HepG2 (cell line): ENCODE measurements around the gene TRIM59. TPM values are rescaled to one million over a fixed set of nuclear protein-coding genes. Genes with fewer than 3 reads are reported as not detected.
A peak's percentile ranks its signal among the peaks of the same experiment; 100 is the strongest.

Experiments
- ATAC-seq: fragments of 200-7000 bp; cut with Tn5 transposase; 3 replicates; pipeline ENCODE4 v1.9.1; 2020; ENCODE audit warnings: mild to moderate bottlenecking, moderate library complexity
- BruUV-seq: library from RNA; stranded (reverse); fragments of 400-500 nt; replicated peaks from 2 replicates; lab custom pipeline; 2021; lab: Mats Ljungman, UMichigan
- CTCF ChIA-PET: fragments of 300-600 bp; formaldehyde crosslinking; extraction: SDS; loops from one replicate; lab custom pipeline; 2021; ENCODE audit warnings: low total read pairs, inconsistent platforms, low intra/inter-chr PET ratio; lab: Yijun Ruan, JAX
- POLR2A ChIA-PET: fragments of 350-600 bp; sonication (Branson Sonifier 250); formaldehyde crosslinking; loops from one replicate; lab custom pipeline; 2020; ENCODE audit warnings: antibody characterized with exemption, inconsistent platforms; lab: Yijun Ruan, JAX
- DNase-seq: peaks from one replicate; pipeline ENCODE4 v3.0.0-alpha.2; 2015; ENCODE audit warnings: low spot score
- FAIRE-seq: peaks from 3 replicates; lab custom pipeline; 2011; peaks lifted over from hg19 to GRCh38; lab: Jason Lieb, UNC
- H2AFZ ChIP-seq: one replicate; pipeline ENCODE4 v1.6.1; 2011; ENCODE audit warnings: low read length, inconsistent platforms
- H3K27ac ChIP-seq: fragments of 300-600 bp; 3 replicates; pipeline ENCODE4 v1.8.0; 2011; ENCODE audit warnings: mixed run types, mild to moderate bottlenecking, mixed read lengths, low read length, inconsistent platforms; ENCODE audit not compliant: insufficient read depth; ENCODE audit errors: extremely low read length
- H3K27me3 ChIP-seq, 2 experiments: fragments of 200-600 bp in 1 of 2; 2 replicates in 1 of 2; 3 replicates in 1 of 2; pipeline versions ENCODE4 v1.6.0 to v1.8.0; 2011; ENCODE audit warnings: low read length in 2 of 2, mild to moderate bottlenecking in 2 of 2, moderate library complexity in 2 of 2, inconsistent platforms in 1 of 2; ENCODE audit not compliant: insufficient read depth in 2 of 2, control insufficient read depth in 1 of 2
- H3K36me3 ChIP-seq, 2 experiments: fragments of 200-600 bp in 1 of 2; replicated peaks in 1 of 2; 2 replicates in 1 of 2; 3 replicates in 1 of 2; pipeline versions ENCODE4 v1.5.1 to v1.8.0; 2011; ENCODE audit warnings: low read length in 2 of 2, inconsistent platforms in 1 of 2; ENCODE audit not compliant: insufficient read depth in 2 of 2, control insufficient read depth in 1 of 2
- H3K4me1 ChIP-seq: 2 replicates; pipeline ENCODE4 v1.5.1; 2012; ENCODE audit warnings: low read length, inconsistent platforms; ENCODE audit not compliant: insufficient read depth
- H3K4me2 ChIP-seq: 2 replicates; pipeline ENCODE4 v1.6.0; 2011; ENCODE audit warnings: low read depth, low read length, inconsistent platforms
- H3K4me3 ChIP-seq, 3 experiments: fragments of 200-600 bp in 1 of 3; sonication (generic), shearing (Covaris generic) in 1 of 3; replicated peaks in 1 of 3; 2 replicates each; pipeline ENCODE4 v1.5.1; 2011 to 2016; ENCODE audit warnings: low read length in 3 of 3, inconsistent platforms in 2 of 3, low read depth in 2 of 3, mild to moderate bottlenecking in 2 of 3, control low read depth in 1 of 3, mixed read lengths in 1 of 3; ENCODE audit not compliant: insufficient read depth in 1 of 3
- H3K79me2 ChIP-seq: one replicate; pipeline ENCODE4 v1.6.1; 2011; ENCODE audit warnings: low read length, inconsistent platforms; ENCODE audit not compliant: insufficient read depth
- H3K9ac ChIP-seq: 2 replicates; pipeline ENCODE4 v1.6.0; 2011; ENCODE audit warnings: mild to moderate bottlenecking, low read depth, low read length, inconsistent platforms; ENCODE audit not compliant: insufficient read depth
- H3K9me3 ChIP-seq: 2 replicates; pipeline ENCODE4 v1.5.1; 2012; ENCODE audit warnings: mild to moderate bottlenecking, low read length
- H4K20me1 ChIP-seq: 2 replicates; pipeline ENCODE4 v1.6.0; 2011; ENCODE audit warnings: inconsistent platforms, mild to moderate bottlenecking, low read length, moderate library complexity; ENCODE audit not compliant: insufficient read depth
- ASH2L ChIP-seq: fragments of 300-600, 200-600 bp; sonication (generic); IDR thresholded peaks from 2 replicates; pipeline ENCODE4 v1.7.0; 2017; ENCODE audit warnings: low read depth, mild to moderate bottlenecking, moderate library complexity, mixed read lengths, low read length; ENCODE audit not compliant: insufficient read length
- MAZ ChIP-seq, 2 experiments: sonication (generic) in 1 of 2; formaldehyde crosslinking in 1 of 2; IDR thresholded peaks; 2 replicates each; pipeline versions ENCODE4 v1.5.0 to v1.6.1; 2012 to 2020; ENCODE audit warnings: low read depth in 2 of 2, mild to moderate bottlenecking in 2 of 2, borderline replicate concordance in 1 of 2, improper control_type of control experiment in 1 of 2, low read length in 1 of 2, missing genetic modification reagents in 1 of 2, moderate library complexity in 1 of 2
- ZNF18 ChIP-seq: sonication (generic); formaldehyde crosslinking; IDR thresholded peaks from 2 replicates; pipeline ENCODE4 v1.8.0; 2022; ENCODE audit warnings: mild to moderate bottlenecking, missing genetic modification reagents; ENCODE audit not compliant: insufficient replicate concordance
- ZNF430 ChIP-seq: sonication (generic); formaldehyde crosslinking; IDR thresholded peaks from 2 replicates; pipeline ENCODE4 v1.9.0; 2021; ENCODE audit warnings: mild to moderate bottlenecking, missing genetic modification reagents
- WGBS: methylation state at CpG from one replicate; pipeline ENCODE4 v1.1.6; 2017; ENCODE audit warnings: low lambda C conversion rate; 5-methylcytosine and 5-hydroxymethylcytosine counted together
- in situ Hi-C: cut with HindIII; loops from 2 replicates; pipeline ENCODE4 v1.10.0; 2017; ENCODE audit warnings: low pct_unique_long_range_greater_than_20kb; ENCODE audit not compliant: extremely low pct_ligation_motif_present
- intact Hi-C: fragments of 100-400 bp; cut with micrococcal nuclease; formaldehyde crosslinking; loops from one replicate; pipeline ENCODE4 v1.10.0; 2022; ENCODE audit not compliant: unreplicated experiment
- polyA plus RNA-seq, 8 experiments: library from polyadenylated mRNA; depleted of rRNA in 3 of 8; stranded (reverse) in 7 of 8; unstranded in 1 of 8; fragments of >200 nt; fragmentation: Illumina TruSeq in 4 of 8; extraction: Trizol in 4 of 8; gene quantifications; 2 replicates each; pipeline versions ENCODE4 v1.2.1 to v1.2.3, GENCODE V29; 2011 to 2016; ENCODE audit warnings: low read depth in 4 of 8, missing spikeins in 1 of 8, mixed read lengths in 1 of 8; ENCODE audit not compliant: insufficient read depth in 1 of 8
- total RNA-seq, 5 experiments: library from RNA; depleted of rRNA; stranded (reverse); fragments of >200 nt; fragmentation: Illumina TruSeq; extraction: Trizol; gene quantifications; 2 replicates each; pipeline ENCODE4 v1.2.3, GENCODE V29; 2016; ENCODE audit warnings: low read depth in 1 of 5
- TF ChIP-seq, protein P1 (sequence below), 2 experiments: fragments of 450-650 bp in 1 of 2; sonication (generic) in 1 of 2; formaldehyde crosslinking in 1 of 2; IDR thresholded peaks; 2 replicates each; pipeline versions ENCODE4 v1.6.1 to v1.8.0; 2016 to 2022; ENCODE audit warnings: antibody characterized with exemption in 1 of 2, mild to moderate bottlenecking in 1 of 2, missing genetic modification reagents in 1 of 2
- TF ChIP-seq, protein P2 (sequence below): sonication (generic); formaldehyde crosslinking; IDR thresholded peaks from 2 replicates; pipeline ENCODE4 v1.5.1; 2020; ENCODE audit warnings: mild to moderate bottlenecking, moderate library complexity, missing genetic modification reagents
- TF ChIP-seq, protein P3 (sequence below): sonication (generic); formaldehyde crosslinking; IDR thresholded peaks from 2 replicates; pipeline ENCODE4 v1.5.1; 2020; ENCODE audit warnings: missing genetic modification reagents, mild to moderate bottlenecking, borderline replicate concordance

Gene TRIM59
- total and polyA plus RNA-seq, 2 of the 13 experiments (the other 11 are each of a cell fraction or from before 2014, with no cell fraction given) = 1.3 to 3.2 TPM

GRCh38 chr3:160400030-160400701, 49.4 kb downstream of the TRIM59 start:
- H3K36me3 ChIP-seq = no peaks in the 10 kb centered on the region; a peak in 1 of 5 replicates
- BruUV-seq = no TSS peak
- peak; percentile 13 for DNase-seq
- 0% methylated on average over 24 of the region's 49 CpGs for WGBS
- no peak overlapping the region for H2AFZ ChIP-seq
- FAIRE-seq = no peak
- H3K4me3 ChIP-seq = peak overlapping the region; percentile 87 to 94 (median 94)
- H3K9ac ChIP-seq = peak overlapping the region; percentile 96
- in situ Hi-C loops = loop anchor here (25.0 kb wide), 1 partner anchor 363 kb away; no protein-coding TSS in a partner anchor
- ATAC-seq = peak; percentile 56
- H3K27ac ChIP-seq = peak overlapping the region; percentile 98
- H3K9me3 ChIP-seq = no peaks in the 10 kb centered on the region
- peaks cover 9% of the 10 kb centered on the region; the same call in 1 of the 2 replicates for H4K20me1 ChIP-seq
- CTCF ChIA-PET = no interaction called here
- peaks cover 35% of the 10 kb centered on the region for H3K4me1 ChIP-seq
- peak overlapping the region; percentile 75 for H3K4me2 ChIP-seq
- H3K27me3 ChIP-seq = no peaks in the 10 kb centered on the region; a peak in 1 of 5 replicates
- POLR2A ChIA-PET = no interaction called here
- peaks cover 74% of the 10 kb centered on the region for H3K79me2 ChIP-seq
- intact Hi-C loops = loop anchor here (2.0 kb wide), 1 partner anchor 49 kb away; the partner anchor contains the start of gene TRIM59
- TF ChIP-seq ASH2L (peak; percentile 7), ZNF18 (CRISPR knock-in tag) (no peak), ZNF430 (CRISPR knock-in tag) (0 out of 2 replicates have a peak, but pooled peaks have one; percentile 54), MAZ (IDR thresholded peaks at IDR 0.05; ENCODE audit: borderline replicate concordance, low read depth, low read length) (no peak), MAZ (CRISPR knock-in tag; IDR thresholded peaks at IDR 0.05; ENCODE audit: low read depth) (peak; percentile 54; the same call in 1 of the 2 replicates)
- TF ChIP-seq, protein P1, sequence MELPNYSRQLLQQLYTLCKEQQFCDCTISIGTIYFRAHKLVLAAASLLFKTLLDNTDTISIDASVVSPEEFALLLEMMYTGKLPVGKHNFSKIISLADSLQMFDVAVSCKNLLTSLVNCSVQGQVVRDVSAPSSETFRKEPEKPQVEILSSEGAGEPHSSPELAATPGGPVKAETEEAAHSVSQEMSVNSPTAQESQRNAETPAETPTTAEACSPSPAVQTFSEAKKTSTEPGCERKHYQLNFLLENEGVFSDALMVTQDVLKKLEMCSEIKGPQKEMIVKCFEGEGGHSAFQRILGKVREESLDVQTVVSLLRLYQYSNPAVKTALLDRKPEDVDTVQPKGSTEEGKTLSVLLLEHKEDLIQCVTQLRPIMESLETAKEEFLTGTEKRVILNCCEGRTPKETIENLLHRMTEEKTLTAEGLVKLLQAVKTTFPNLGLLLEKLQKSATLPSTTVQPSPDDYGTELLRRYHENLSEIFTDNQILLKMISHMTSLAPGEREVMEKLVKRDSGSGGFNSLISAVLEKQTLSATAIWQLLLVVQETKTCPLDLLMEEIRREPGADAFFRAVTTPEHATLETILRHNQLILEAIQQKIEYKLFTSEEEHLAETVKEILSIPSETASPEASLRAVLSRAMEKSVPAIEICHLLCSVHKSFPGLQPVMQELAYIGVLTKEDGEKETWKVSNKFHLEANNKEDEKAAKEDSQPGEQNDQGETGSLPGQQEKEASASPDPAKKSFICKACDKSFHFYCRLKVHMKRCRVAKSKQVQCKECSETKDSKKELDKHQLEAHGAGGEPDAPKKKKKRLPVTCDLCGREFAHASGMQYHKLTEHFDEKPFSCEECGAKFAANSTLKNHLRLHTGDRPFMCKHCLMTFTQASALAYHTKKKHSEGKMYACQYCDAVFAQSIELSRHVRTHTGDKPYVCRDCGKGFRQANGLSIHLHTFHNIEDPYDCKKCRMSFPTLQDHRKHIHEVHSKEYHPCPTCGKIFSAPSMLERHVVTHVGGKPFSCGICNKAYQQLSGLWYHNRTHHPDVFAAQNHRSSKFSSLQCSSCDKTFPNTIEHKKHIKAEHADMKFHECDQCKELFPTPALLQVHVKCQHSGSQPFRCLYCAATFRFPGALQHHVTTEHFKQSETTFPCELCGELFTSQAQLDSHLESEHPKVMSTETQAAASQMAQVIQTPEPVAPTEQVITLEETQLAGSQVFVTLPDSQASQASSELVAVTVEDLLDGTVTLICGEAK (IDR thresholded peaks at IDR 0.05) = no peak
- TF ChIP-seq, protein P1 (CRISPR knock-in tag; IDR thresholded peaks at IDR 0.05) = no peak
- TF ChIP-seq, protein P2, sequence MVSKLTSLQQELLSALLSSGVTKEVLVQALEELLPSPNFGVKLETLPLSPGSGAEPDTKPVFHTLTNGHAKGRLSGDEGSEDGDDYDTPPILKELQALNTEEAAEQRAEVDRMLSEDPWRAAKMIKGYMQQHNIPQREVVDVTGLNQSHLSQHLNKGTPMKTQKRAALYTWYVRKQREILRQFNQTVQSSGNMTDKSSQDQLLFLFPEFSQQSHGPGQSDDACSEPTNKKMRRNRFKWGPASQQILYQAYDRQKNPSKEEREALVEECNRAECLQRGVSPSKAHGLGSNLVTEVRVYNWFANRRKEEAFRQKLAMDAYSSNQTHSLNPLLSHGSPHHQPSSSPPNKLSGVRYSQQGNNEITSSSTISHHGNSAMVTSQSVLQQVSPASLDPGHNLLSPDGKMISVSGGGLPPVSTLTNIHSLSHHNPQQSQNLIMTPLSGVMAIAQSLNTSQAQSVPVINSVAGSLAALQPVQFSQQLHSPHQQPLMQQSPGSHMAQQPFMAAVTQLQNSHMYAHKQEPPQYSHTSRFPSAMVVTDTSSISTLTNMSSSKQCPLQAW (CRISPR knock-in tag) = 0 out of 2 replicates have a peak, but pooled peaks have one; percentile 22
- TF ChIP-seq, protein P3, sequence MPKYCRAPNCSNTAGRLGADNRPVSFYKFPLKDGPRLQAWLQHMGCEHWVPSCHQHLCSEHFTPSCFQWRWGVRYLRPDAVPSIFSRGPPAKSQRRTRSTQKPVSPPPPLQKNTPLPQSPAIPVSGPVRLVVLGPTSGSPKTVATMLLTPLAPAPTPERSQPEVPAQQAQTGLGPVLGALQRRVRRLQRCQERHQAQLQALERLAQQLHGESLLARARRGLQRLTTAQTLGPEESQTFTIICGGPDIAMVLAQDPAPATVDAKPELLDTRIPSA (CRISPR knock-in tag) = no peak
